ENCODE data around the gene TIPARP. TPM values are rescaled to one million over a fixed set of nuclear protein-coding genes. Genes with fewer than 3 reads are reported as not detected.

Gene TIPARP
- total and polyA plus RNA-seq, 2 of the 13 experiments (the other 11 are each of a cell fraction or from before 2014, with no cell fraction given): 7.3 to 19.7 TPM

- TF ChIP-seq RXRA (CRISPR knock-in tag; IDR thresholded peaks at IDR 0.05): no peak
- no peak for TF ChIP-seq SRSF4 (IDR thresholded peaks at IDR 0.05; ENCODE audit: low read depth, low read length, poor library complexity, severe bottlenecking)
Observed at GRCh38 chr3:156639414-156640023, 34.9 kb upstream of the TIPARP start (continued).

- BruUV-seq (replicated peaks): no TSS peak
- no peak for TF ChIP-seq SP140L (CRISPR knock-in tag; IDR thresholded peaks at IDR 0.05; ENCODE audit: borderline replicate concordance)
- TF ChIP-seq ZNF264 (CRISPR knock-in tag; IDR thresholded peaks at IDR 0.05): no peak
- TF ChIP-seq ZNF3 (CRISPR knock-in tag; IDR thresholded peaks at IDR 0.05): no peak
- no peak for TF ChIP-seq KDM1A (CRISPR knock-in tag; IDR thresholded peaks at IDR 0.05)
- TF ChIP-seq KLF12 (CRISPR knock-in tag; IDR thresholded peaks at IDR 0.05; ENCODE audit: borderline replicate concordance): no peak
- TF ChIP-seq SRSF1 (optimal IDR thresholded peaks at IDR 0.05; ENCODE audit: low read depth, low read length): no peak
- no peak for TF ChIP-seq ADNP (CRISPR knock-in tag; IDR thresholded peaks at IDR 0.05)
- TF ChIP-seq HOXA3 (CRISPR knock-in tag; IDR thresholded peaks at IDR 0.05): no peak
- TF ChIP-seq FOXA3 (CRISPR knock-in tag; IDR thresholded peaks at IDR 0.05): no peak
- TF ChIP-seq IRF1 (CRISPR knock-in tag; IDR thresholded peaks at IDR 0.05; ENCODE audit: low read depth): no peak
- no peak overlapping the region for H3K4me3 ChIP-seq (replicated peaks in 1 of 3; ENCODE audit: insufficient read depth in 1 of 3, low read depth in 2 of 3, low read length in 3 of 3)
- in situ Hi-C loops (cut with HindIII; ENCODE audit: extremely low pct_ligation_motif_present, low pct_unique_long_range_greater_than_20kb) (no loop called here), intact Hi-C loops (cut with micrococcal nuclease; ENCODE audit: unreplicated experiment) (no loop called here)
- no peak overlapping the region for H3K27ac ChIP-seq (ENCODE audit: extremely low read length, insufficient read depth, low read length)
- DNase-seq (ENCODE audit: low spot score): no peak
- POLR2A ChIA-PET: no interaction called here
- H3K79me2 ChIP-seq (ENCODE audit: insufficient read depth, low read length): no peaks in the 10 kb centered on the region
- H3K4me1 ChIP-seq (ENCODE audit: insufficient read depth, low read length): no peaks in the 10 kb centered on the region
- no peaks in the 10 kb centered on the region; a peak in 1 of 5 replicates for H3K27me3 ChIP-seq (ENCODE audit: control insufficient read depth in 1 of 2, insufficient read depth in 2 of 2, low read length in 2 of 2)
- no peaks in the 10 kb centered on the region for H4K20me1 ChIP-seq (ENCODE audit: insufficient read depth, low read length)
- no peak overlapping the region for H3K9ac ChIP-seq (ENCODE audit: insufficient read depth, low read depth, low read length)
- no peak for ATAC-seq
- no peak overlapping the region for H2AFZ ChIP-seq (ENCODE audit: low read length)
- no peaks in the 10 kb centered on the region for H3K36me3 ChIP-seq (replicated peaks in 1 of 2; ENCODE audit: control insufficient read depth in 1 of 2, insufficient read depth in 2 of 2, low read length in 2 of 2)
- 0% methylated on average over 1 of the region's 1 CpG for WGBS (ENCODE audit: low lambda C conversion rate)
- CTCF ChIA-PET (ENCODE audit: low intra/inter-chr PET ratio, low total read pairs): no interaction called here
- no peak for FAIRE-seq
- no peaks in the 10 kb centered on the region for H3K9me3 ChIP-seq (ENCODE audit: low read length)
- no peak overlapping the region for H3K4me2 ChIP-seq (ENCODE audit: low read depth, low read length)
Observed at GRCh38 chr3:156641618-156641975, 32.8 kb upstream of the TIPARP start.
